CD4-positive, alpha-beta T cell treated with Interleukin-12 subunit alpha and Interleukin-12 subunit beta, for 1 hour (primary cell): Measurements from ENCODE around the gene TNFRSF14.
A peak's percentile ranks its signal among the peaks of the same experiment; 100 is the strongest.
"Not testable (repeated sequence)": the region's sequence is repeated elsewhere in the genome, so short reads cannot be mapped to it uniquely, and the experiment has no call there.

ENCODE experiments used
- DNase-seq: peaks from one replicate; pipeline ENCODE4 v3.0.0-alpha.2; 2020

TNFRSF14 gene

DNA sequence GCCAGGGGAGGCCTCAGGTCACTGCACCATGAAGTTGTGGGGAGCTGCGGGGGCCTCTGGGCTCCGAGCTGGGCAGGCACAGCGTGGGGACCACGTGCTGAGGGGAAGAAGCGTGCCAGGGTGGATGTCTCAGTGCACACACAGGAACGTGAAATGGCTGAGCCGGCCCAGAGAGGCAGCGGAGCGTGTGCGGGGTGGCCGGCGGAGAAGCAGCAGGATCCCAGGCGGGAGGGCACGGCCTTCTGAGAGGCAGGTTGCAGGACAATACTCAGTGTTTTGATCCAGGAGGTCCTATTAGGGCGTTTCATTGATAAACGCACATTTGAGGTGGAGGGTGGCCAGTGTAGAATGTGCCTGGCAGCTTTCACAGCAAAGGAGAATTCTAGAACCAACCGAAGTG is 12.9 kb downstream of the TNFRSF14 start:
- no peak for DNase-seq

DNA sequence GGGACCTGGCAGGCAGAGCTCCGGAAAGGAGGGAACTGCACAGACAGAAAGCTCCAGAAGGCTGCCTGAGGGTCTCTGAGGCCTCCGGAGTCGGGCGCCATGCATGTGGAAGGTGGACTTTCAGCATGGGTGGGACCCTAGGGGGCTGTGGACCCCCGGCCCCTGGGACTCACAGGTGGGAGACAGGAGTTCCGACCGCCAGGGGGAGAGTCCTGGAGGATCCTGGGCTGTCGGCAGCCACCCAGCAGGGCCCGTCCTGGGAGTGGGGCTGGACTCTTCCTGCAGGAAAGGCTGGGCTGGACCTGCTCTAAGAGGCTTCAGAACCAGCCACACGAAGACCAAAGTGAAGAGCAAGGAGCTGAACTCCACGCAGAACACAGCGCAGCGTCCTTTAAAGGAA is 13.5 kb downstream of the TNFRSF14 start:
- not testable (repeated sequence) for DNase-seq

DNA sequence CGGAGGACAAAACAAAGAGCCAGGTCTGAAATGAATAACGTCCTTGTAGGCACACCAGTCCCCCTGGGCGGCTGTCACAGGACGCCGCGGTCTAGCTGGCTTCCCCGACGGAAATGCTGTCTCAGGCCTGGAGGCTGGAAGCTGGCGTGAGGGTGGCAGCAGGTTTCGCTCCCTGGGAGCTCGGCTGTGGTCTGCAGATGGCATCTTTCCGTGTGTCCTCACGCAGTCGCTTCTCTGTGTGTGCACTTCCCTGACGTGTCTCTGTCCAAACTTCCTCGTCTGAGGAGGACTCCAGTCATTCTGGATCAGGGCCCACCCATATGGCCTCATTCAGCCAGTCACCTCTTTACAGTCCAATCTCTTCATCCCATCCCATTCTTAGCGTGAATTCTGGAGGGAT is 14.2 kb downstream of the TNFRSF14 start:
- DNase-seq: no peak

DNA sequence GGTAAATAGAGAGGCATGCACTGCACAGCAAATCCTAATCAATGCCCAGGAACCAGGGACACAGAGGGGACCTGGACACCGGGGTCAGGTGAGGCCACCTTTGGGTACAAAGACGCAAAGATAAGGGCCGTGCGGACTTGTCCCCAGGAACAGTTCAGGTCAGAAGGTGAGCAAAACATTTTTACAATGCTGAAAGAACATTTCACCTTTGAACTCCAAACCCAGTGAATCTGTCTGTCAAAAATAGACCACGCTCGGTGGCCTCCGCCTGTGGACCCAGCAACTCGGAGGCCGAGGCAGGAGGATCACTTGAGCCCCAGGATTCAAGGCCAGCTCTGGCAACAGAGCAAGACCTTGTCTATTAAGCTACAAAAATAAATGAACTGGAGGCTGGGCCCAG is 15.2 kb downstream of the TNFRSF14 start:
- DNase-seq: no peak

DNA sequence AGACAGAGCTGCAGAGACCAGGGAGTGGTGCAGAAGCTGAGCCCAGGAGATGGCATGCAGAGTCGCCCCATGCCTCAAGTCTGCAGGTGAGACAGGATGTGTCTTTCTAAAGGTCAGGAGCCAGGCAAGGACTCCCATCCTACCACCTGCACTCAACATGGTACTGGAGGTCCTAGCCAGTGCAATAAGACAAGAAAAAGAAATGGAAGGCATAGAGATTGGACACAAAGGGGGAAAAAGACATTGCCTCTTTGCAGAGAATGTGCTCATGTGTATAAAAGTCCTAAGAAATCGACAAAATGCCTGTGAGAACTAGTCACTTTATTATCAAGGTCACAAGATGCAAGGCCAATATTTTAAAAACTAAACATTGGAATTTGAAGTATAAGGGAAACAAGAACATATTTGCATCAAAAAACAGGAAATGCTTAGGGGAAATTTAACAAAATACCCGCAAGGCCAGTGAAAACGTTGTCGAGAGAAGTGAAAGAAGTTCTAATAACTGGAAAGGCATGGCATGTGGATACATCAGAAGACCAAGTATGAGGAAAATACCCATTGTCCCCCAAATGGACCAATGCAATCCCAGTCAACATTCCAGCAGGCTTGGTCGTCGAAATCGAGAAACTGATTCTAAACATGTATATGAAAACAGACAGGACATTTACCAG is 17.2 kb downstream of the TNFRSF14 start:
- no peak for DNase-seq

DNA sequence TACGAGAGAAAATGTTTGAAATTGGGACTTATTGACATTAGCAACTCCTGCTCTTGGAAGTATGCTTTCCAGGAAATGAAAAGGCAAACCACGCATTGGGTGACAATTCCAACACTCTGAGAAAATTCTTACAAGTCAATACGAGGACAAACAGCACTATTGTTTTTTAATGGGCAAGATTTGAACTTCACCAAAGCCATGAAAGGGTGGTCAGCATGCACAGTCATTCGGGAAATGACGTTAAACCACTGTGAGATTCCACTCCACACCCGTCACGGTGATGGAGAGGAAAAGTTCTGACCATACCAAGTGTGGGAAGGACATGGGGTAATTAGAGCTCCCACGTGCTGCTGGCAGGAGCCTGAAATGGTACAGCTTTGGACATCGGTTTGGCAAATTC is 18.2 kb downstream of the TNFRSF14 start:
- DNase-seq: no peak

DNA sequence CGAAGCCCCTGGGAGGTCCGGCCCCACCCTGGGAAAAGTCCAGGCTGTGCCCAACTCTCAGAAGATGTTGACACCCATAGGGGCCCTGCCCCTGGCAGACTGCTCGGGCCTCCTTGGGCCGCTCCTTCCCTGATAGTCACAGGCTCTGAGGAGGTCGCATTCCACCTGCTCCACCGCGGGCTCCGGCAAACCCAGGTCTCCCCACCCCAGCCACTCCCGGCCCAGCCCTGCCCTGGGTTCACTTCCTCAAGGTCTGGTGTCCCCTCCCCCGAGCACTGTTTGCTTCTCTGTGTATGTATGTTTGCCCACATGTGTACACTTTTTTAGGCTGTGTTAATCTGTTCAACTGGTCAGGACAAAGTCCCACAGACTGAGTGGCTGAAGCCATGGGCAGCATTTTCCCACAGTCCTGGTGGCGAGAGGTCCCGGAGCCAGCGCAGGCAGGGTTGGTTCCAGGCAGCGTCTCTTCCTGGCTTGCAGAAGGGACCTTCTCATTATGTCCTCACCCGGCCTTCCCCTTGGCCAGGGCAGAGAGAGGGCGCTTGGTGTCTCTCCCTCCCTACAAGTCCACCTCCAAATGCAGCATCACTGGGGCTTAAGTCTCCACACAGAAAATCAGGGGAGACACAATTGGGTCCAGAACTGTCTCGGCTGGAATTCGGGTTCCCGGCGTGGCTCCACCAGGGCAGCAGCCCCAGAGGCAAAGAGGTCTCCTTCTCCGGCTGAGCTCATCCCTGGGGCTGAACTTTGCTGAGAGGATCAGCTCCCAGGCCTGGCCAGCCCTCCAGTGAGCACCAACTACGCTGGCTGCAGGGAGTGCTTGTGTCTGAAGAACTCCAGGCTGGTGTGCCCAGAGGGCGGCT is 19.9 kb downstream of the TNFRSF14 start:
- DNase-seq: no peak

DNA sequence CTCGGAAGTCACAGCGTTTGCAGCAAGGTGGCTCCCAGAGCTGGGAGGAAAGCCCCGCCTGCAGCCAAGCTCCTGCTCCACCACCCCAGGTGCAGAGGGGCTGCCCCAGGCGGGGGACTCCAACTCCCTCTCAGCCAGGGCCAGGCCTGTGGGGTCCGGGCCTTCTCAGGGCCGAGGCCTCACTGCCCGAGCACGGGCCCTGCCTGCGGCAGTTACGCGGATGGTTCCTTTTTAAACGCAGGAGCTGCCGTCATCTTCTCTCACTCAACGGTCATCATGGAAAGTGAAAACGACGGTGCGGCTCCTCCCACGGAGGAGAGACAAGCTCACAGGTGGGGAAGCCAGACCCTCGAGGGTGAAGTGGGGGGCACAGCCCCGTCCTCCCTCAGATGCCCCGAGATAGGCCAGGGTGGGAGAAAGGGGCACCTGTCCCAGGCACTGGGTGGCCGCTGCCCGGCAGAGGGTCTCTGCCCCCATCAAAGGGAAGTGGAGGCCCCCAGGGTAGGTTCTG is 21.4 kb downstream of the TNFRSF14 start:
- peak; percentile 69 for DNase-seq

DNA sequence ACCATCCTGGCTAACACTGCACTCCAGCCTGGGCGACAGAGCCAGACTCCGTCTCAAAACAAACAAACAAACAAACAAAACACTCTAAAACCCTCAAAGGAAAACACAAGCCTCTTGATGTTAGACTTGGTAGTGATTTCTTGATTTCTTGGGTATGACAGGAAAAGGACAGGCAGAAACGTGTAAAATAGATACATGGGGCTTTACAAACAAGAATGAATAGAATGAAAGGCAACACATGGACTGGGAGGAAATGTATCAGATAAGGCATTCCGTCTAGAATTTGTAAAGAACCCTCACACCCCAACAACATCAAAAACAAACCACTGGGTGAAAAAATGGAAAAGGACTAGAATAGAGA is 22.6 kb downstream of the TNFRSF14 start:
- DNase-seq: peak; percentile 24

DNA sequence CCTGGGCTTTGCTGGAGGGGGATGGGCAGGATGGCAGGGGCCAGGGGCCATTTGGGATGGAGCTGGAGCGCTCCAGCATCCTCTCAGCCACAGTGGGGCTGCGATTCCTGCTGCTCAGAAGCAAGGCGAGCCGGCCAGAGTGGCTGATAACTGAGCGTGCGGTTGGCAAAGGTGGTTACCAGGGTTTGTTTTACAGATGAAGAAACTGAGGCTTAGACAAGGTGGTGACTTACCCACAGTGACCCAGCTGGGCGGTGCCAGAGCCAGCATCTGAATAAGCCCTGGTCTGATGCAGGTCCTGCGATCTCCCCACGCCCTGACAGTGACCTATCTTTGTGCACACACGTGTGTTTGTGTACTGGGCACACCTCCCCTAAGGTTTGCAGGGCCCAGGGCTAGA is 24.5 kb downstream of the TNFRSF14 start:
- no peak for DNase-seq

DNA sequence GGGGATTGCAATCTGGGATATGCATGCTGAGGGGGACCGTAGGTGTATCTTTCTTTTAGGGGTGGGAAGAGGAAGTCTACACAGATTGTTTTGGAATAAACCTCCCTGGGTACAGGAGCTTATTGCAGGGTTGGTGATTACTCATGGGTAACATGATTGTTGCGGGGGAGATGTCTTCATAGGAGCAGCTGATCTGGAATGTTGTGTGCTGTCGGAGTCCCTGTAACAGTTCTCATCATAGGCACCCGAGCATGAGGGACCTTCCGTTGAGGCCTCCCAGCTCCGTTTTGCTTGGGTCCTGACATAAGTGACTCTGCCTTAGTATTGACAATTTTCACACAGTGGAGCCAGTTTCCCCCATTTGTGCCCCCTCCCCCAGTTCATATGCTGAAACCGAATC is 26.2 kb downstream of the TNFRSF14 start:
- DNase-seq: no peak

DNA sequence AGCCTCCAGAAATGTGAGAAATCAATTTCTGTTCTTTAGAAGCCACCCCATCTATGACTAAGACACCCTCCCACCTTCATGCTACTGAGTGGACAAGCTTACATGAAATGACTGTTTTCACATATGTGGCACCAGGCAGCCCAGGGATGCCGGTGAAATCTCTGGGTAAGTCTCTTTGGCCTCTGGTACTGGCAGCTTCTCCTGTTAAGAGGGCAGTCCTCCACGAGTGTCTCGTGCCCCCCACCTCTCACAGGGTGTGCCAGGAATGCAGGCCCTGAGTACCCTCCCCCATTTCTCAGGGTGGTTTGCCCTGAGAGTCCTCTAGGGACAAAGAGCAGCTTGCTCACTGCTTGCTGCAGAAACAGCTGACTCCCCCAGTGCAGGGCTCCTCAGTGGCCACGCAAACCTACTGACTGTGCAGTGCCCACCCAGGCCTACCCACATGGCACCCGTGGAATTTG is 27.2 kb downstream of the TNFRSF14 start:
- no peak for DNase-seq

DNA sequence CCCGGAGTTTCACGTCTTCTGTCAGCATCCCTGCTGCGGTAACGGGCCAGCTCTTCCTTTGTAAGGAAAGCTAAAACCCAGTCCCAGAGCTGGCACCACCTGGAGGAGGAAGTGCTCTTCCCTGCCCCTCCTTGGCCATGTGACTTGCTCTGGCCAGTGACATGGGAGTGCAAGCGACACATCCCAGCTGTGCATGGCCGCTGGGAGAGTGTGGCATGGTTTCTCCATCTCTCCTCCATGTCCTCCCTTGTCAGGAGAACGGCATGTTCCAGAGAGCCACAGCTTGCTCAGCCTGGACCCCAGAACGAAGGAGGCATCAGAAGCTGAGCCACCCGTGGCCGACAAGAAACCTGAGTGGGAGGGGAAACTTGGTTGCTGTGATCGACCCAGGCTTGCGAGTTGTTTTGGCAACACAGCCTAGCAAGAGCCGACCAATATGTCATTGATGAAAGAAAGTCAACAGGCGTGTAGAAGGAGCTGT is 27.7 kb downstream of the TNFRSF14 start:
- DNase-seq: peak; percentile 73

DNA sequence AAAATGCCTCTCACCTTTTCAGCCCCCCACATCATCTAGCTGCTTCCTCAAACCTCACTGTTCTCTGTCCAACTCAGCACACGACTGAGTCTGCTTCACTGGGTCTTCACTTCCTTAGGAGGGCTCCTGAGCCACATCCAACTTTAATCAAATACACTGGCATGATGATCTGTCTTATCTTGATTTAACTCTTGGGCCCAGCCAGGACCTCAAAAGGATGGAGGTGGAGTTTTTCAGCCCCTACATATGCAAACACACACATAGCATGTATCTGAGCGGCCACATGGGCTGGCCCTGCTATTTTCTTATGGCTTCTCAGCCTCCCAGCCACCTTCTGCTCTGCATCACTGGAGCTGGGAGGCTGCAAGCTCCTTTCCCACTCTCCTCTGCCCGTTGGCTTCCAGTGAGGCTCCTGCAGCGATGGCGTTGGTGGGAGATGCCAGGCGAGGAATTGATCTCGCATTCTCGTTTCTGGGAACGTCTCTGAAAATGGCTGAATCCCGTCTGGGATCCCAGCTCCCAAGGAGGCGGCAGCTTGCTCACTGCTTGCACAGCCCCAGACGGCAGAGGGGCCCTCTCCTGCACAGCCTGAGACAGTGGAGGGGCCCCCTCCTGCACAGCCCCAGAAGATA is 28.6 kb downstream of the TNFRSF14 start:
- DNase-seq: no peak

DNA sequence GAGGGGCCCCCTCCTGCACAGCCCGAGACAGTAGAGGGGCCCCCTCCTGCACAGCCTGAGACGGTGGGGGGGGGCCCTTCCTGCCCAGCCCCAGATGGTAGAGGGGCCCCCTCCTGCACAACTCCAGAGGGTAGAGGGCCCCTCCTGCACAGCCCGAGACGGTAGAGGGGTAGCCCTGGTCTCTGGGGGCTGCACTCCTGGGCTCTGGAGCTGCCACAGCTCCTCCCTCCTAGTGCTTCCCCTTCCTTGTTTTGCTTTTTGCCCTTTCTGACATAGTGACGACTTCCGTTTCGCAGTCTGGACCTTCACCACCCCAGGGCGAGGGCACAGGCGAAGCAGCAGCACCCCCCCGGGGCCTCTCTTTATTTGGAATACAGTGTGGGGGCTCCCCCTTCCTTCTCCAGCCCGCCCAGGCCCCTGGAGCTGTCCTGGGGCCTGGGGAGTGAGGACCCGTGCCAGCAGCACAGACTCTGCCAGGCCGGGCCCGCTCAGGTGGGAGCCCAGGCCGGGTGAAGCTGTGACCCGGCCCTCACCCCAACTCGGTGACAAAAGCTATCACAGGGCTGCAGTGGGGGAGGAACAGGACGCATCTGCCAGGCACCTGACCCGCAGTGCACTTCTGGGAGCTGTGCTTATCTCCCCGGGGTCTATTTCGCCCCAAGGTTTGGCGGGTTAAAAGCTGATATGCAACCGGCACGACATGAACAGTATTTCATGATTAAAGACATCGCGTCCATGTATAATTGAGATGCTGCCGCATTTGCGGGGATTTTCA is 29.3 kb downstream of the TNFRSF14 start:
- peak; percentile 85 for DNase-seq

DNA sequence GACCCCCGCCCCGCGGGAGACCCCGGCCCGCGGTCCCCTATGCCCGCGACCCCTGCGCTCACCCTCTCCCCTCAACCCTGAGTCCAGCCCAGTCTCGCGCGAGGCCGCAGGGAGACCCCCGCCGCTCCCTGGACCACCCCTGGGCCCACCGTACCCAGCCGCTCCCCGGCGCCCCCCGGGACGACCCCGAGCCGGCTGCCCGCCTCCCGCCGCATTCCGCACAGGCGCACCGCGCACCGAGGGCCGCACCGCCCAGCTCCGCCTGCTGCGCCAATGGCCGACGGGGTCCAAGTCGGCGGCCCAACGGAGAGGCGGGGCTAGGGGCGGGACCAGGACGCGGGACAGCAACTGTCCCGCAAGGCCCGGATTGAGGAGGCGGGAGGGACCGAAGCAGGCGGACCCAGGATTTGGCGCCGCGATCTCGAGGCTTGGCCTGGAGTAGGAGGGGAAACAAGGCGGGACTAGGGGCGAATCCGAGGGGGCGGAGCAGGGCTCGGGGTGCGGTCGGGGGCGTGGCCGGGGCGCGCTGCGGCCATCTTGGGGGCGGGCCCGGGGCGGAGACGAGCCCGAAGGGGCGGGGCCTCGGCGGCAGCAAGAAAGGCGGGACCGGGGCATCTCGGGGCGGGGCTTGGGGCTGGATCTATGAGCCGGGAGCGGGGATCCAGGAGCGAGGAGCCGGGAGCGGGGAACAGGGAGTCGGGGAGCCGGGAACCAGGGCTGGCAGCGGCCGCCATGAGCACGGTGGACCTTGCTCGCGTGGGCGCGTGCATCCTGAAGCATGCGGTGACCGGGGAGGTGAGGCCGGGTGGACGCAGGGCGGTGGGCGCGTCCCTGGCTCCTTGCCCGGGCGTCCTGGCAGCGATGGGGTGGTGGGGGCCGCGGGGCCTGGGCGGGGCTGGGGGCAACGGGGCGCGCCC is 30.2 kb downstream of the TNFRSF14 start, which contains the start of gene PRXL2B:
Gene PRXL2B, plus strand, starts transcription at position 624 of the 917 bp plus-strand sequence. Its CDS starts 109 bp downstream, at position 733.
- peak; percentile 97 for DNase-seq

DNA sequence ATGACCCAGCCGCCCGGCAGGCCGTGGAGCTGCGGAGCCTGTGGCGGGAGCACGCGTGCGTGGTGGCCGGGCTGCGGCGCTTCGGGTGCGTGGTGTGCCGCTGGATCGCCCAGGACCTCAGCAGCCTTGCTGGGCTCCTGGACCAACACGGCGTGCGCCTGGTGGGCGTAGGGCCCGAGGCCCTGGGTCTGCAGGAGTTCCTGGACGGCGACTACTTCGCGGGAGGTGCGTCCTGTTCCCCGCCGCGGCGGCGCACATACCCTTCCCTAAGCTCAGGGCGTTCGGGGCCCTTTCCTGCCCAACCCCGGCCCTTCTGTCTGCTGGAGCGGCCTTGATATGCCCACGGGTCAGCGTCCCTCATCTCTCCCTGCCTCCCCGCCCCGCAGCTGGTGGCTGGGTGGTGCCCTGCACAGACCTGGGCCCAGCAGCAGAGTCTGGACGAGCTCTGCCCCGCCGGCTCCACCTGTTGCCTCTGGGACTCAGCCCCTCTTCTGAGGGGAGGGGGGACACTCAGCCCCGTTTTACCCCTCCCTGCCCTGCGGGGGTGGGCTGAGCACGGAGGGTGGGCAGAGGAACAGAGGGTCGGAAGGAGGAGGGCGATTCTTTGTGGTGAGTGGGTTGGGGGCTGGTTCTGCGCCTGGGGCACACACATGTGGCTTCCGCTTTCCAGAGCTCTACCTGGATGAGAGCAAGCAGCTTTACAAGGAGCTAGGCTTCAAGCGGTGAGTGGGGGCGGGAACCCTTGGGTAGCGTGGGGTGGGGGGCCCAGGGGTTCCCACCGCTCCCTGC is 31.1 kb downstream of the TNFRSF14 start:
- DNase-seq: no peak

DNA sequence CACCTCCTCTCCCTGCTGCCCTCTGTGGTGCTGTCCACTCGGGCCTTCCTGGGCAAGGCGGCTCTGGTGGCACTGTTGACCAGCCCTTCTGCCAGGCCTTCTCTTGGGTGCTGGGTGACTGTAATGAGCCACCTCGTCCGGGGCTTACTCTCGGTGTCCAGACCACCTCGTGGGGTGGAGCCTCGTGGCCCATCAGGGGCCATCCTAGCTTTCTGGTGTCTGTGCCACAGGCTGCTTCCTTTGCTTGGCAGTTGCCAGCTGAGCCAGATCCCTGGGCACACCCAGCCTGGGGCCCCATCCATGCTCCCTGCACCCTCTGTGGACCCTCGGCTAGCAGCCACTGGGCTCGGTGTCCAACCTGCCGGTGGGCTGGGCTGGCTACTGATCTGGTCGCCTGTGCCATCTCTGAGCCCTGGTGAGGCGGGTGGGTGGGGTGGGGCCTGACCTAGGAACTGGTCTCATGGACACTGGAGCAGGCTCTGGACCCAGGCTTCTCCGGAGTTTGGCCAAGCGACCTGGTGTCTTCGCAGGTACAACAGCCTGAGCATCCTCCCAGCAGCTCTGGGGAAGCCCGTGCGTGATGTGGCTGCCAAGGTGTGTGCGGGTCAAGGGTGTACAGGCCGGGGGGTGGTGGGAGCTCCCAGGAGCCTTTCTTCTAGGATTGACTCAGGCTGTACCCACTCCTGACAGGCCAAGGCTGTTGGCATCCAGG is 31.8 kb downstream of the TNFRSF14 start:
- no peak for DNase-seq

DNA sequence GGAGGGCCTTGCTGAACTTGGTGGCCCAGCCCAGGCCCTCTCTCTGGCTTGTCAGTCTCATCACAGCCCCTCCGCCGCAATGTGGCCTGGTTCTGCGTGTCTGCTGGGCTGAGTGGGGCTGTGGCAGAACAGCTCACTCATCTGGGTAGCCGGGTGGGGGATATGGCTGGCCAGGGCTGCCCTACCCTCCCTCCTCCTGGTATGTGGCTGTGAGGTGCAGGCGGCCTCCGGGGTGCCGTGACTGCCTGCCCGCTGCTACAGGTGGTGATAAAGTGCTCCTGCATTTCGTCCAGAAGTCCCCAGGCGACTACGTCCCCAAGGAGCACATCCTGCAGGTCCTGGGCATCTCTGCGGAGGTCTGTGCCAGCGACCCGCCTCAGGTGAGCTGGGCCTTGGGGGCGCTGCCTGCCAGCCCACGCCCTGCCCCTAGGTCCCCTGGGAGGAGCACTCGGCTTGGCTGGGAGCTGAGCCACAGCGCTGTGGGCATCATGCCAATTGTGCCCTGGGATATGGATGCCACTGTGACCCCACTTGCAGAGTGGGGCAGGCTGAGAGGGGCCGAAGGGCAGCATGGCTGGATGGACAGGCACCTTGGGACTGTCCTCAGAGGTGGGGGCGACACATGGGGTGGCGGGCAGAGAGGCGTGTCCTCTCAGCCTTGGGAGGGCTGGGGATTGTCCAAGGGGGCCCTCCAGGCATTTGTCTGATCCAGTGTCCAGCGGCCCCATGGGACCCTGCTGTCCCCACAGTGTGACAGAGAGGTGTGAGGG is 32.7 kb downstream of the TNFRSF14 start:
- DNase-seq: no peak
